Measurements from ENCODE around the gene ZIC4. TPM values are rescaled to one million over a fixed set of nuclear protein-coding genes. Genes with fewer than 3 reads are reported as not detected.

ZIC4 gene
- total RNA-seq, 2 donors from 2014 or later, result not detected

- DNase-seq, result no peak
- H3K27ac ChIP-seq, result no peak overlapping the region
- H3K4me3 ChIP-seq, result no peak overlapping the region
- intact Hi-C loops (cut with DNase I), result no loop called here
- TF ChIP-seq CTCF (IDR thresholded peaks at IDR 0.05), result no peak
- H3K36me3 ChIP-seq, result no peaks in the 10 kb centered on the region
- peaks cover 80% of the 10 kb centered on the region for H3K27me3 ChIP-seq
- H3K9ac ChIP-seq (ENCODE audit: low read depth in 2 of 2, low read length in 2 of 2), result no peak overlapping the region
- H3K9me3 ChIP-seq, result no peaks in the 10 kb centered on the region
- peaks cover 5% of the 10 kb centered on the region for H3K4me1 ChIP-seq
Observed at GRCh38 chr3:147416931-147417330, 10.6 kb upstream of the ZIC4 start.

DNA sequence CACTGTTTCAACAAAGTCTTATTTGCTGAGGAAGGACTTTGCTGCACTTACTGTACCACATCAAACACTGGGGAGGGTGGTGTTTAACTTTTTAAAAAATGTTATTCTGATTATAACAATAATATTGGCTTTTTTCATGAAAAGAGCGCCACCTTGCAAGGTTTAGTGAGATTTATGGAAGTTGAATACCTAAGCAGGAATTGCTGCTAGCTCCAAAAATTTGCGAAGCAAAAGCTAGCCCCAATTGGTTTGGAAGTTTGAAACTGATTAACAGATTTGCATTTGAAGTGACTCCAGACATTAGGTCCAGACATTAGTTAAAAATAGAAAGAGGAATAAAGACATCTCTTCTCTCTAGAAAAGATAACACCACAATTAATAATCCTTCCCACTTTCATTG is 9.5 kb upstream of the ZIC4 start:
- no peaks in the 10 kb centered on the region for H3K9me3 ChIP-seq
- no peaks in the 10 kb centered on the region for H3K36me3 ChIP-seq
- intact Hi-C loops (cut with DNase I), result no loop called here
- H3K9ac ChIP-seq (ENCODE audit: low read depth in 2 of 2, low read length in 2 of 2), result no peak overlapping the region
- no peak for DNase-seq
- H3K27me3 ChIP-seq, result peaks cover 80% of the 10 kb centered on the region
- H3K4me3 ChIP-seq, result no peak overlapping the region
- no peak for TF ChIP-seq CTCF (IDR thresholded peaks at IDR 0.05)
- no peak overlapping the region for H3K27ac ChIP-seq
- H3K4me1 ChIP-seq, result peaks cover 5% of the 10 kb centered on the region

GRCh38 chr3:147415286-147415685 is 8.9 kb upstream of the ZIC4 start:
- Histone ChIP-seq H3K4me1 (peaks cover 5% of the 10 kb centered on the region), H3K9ac (ENCODE audit: low read depth in 2 of 2, low read length in 2 of 2) (no peak overlapping the region), H3K9me3 (no peaks in the 10 kb centered on the region), H3K36me3 (no peaks in the 10 kb centered on the region), H3K4me3 (no peak overlapping the region), H3K27ac (no peak overlapping the region), H3K27me3 (peaks cover 80% of the 10 kb centered on the region)
- DNase-seq, result no peak
- intact Hi-C loops (cut with DNase I), result no loop called here
- no peak for TF ChIP-seq CTCF (IDR thresholded peaks at IDR 0.05)

DNA sequence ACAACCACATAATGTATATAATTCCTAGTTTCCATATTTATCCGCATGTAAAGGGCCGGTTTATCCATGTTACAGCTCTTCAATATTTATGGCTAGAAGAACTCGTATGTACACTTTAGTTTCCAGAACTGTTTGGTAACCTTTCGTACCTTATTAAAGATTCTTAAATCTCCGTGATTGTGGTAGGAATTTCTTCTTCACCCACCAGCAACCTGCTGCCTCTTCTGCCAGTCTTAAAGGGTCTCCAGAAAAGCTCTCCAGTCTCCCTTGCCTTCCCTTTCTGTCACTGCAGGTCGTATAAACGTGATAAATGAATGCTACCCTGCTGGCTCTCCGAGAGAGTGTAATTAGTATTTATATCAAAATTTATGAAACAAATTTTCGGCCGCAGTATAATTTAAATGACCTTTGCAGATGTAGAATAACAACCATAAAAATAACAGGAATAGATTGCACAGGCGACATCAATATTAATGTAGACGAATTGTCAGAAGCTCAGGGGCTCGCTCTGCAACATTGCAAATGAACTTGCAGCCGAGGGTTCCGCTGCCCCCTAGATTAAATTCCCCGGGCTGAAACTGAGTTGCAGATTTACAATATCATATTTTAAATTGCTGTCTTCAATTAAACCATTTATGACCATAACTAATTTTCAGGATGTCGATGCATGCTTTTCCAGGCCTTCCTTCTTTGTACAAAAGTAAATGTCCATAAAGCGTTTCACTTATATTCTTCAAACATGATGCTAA is 8.2 kb upstream of the ZIC4 start:
- TF ChIP-seq CTCF (IDR thresholded peaks at IDR 0.05), result no peak
- Histone ChIP-seq H3K27ac (no peak overlapping the region), H3K9ac (ENCODE audit: low read depth in 2 of 2, low read length in 2 of 2) (no peak overlapping the region), H3K36me3 (no peaks in the 10 kb centered on the region), H3K4me1 (peaks cover 5% of the 10 kb centered on the region), H3K27me3 (peaks cover 80% of the 10 kb centered on the region), H3K4me3 (no peak overlapping the region), H3K9me3 (no peaks in the 10 kb centered on the region)
- intact Hi-C loops (cut with DNase I), result no loop called here
- DNase-seq, result no peak

- no peaks in the 10 kb centered on the region for H3K4me1 ChIP-seq
- H3K9me3 ChIP-seq, result no peaks in the 10 kb centered on the region
- no peak for TF ChIP-seq CTCF (IDR thresholded peaks at IDR 0.05)
- peaks cover 80% of the 10 kb centered on the region for H3K27me3 ChIP-seq
- H3K4me3 ChIP-seq, result no peak overlapping the region
- no peak overlapping the region for H3K9ac ChIP-seq (ENCODE audit: low read depth in 2 of 2, low read length in 2 of 2)
- no peak for DNase-seq
- no peaks in the 10 kb centered on the region for H3K36me3 ChIP-seq
- intact Hi-C loops (cut with DNase I), result no loop called here
- H3K27ac ChIP-seq, result no peak overlapping the region
Observed at GRCh38 chr3:147413686-147414389, 7.5 kb upstream of the ZIC4 start.

Measured in colonic mucosa (tissue), 4 donors.